DOHH2 (cell line): ENCODE data around the gene DBNDD1.

Source experiments
- CTCF ChIP-seq: fragments of 200-600 bp; sonication (generic); IDR thresholded peaks from one replicate; pipeline ENCODE4 v1.5.1; 2014; ENCODE audit warnings: antibody characterized with exemption, mild to moderate bottlenecking, low read depth, low read length; ENCODE audit not compliant: poor library complexity, severe bottlenecking
- EZH2phosphoT487 ChIP-seq: fragments of 200-600 bp; sonication (generic); IDR thresholded peaks from 2 replicates; pipeline ENCODE4 v1.6.1; 2017; ENCODE audit warnings: borderline replicate concordance, mild to moderate bottlenecking, antibody characterized with exemption, low read length, moderate library complexity, mixed read lengths

GRCh38 chr16:90026135-90026534 lies 6.9 kb upstream of the DBNDD1 start:
- TF ChIP-seq CTCF (no peak), EZH2phosphoT487 (no peak)
